ENCODE data around the gene SCN2B. TPM values are rescaled to one million over a fixed set of nuclear protein-coding genes. Genes with fewer than 3 reads are reported as not detected.

The SCN2B gene
- total and polyA plus RNA-seq, 2 of the 13 experiments (the other 11 are each of a cell fraction or from before 2014, with no cell fraction given) = 0.01 to 0.02 TPM

- TF ChIP-seq KLF6 (CRISPR knock-in tag; IDR thresholded peaks at IDR 0.05) (no peak), ZNF124 (CRISPR knock-in tag; IDR thresholded peaks at IDR 0.05) (peak; percentile 71), PRDM10 (CRISPR knock-in tag; IDR thresholded peaks at IDR 0.05; ENCODE audit: low read depth) (peak; percentile 42; the same call in 1 of the 2 replicates), MTA1 (CRISPR knock-in tag; IDR thresholded peaks at IDR 0.05; ENCODE audit: borderline replicate concordance) (peak; percentile 87), REST (IDR thresholded peaks at IDR 0.05; ENCODE audit: borderline replicate concordance in 1 of 2, low read depth in 1 of 2, low read length in 2 of 2) (0 out of 4 replicates have a peak, but pooled peaks of 1 of the 2 experiments have one; percentile 12), ZNF678 (CRISPR knock-in tag; IDR thresholded peaks at IDR 0.05) (no peak), HDAC1 (CRISPR knock-in tag; IDR thresholded peaks at IDR 0.05) (peak; percentile 80), ZNF280B (CRISPR knock-in tag; IDR thresholded peaks at IDR 0.05; ENCODE audit: borderline replicate concordance) (no peak), IKZF4 (CRISPR knock-in tag; IDR thresholded peaks at IDR 0.05; ENCODE audit: borderline replicate concordance, low read depth, not compliant biosample characterization) (no peak), SP4 (CRISPR knock-in tag; IDR thresholded peaks at IDR 0.05) (peak; percentile 45; the same call in 1 of the 2 replicates), ZNF317 (CRISPR knock-in tag; IDR thresholded peaks at IDR 0.05) (peak; percentile 74; the same call in 1 of the 2 replicates), RARA (CRISPR knock-in tag; IDR thresholded peaks at IDR 0.05) (peak; percentile 84), PHF8 (CRISPR knock-in tag; IDR thresholded peaks at IDR 0.05) (0 out of 2 replicates have a peak, but pooled peaks have one; percentile 31), NFE2 (CRISPR knock-in tag; IDR thresholded peaks at IDR 0.05) (no peak)
Measured at GRCh38 chr11:118212131-118212725, 35.8 kb upstream of the SCN2B start (continued).
